H1 (cell line): ENCODE results near the gene ABLIM1. TPM values are rescaled to one million over a fixed set of nuclear protein-coding genes. Genes with fewer than 3 reads are reported as not detected.
A peak's percentile ranks its signal among the peaks of the same experiment; 100 is the strongest.

Source experiments
- CTCF ChIA-PET: fragments of 300-600 bp; sonication (Branson Sonifier 250); formaldehyde crosslinking; loops from one replicate; lab custom pipeline; 2021; ENCODE audit not compliant: partially characterized antibody; lab: Charles Lee
- POLR2A ChIA-PET: fragments of 300-600 bp; sonication (Branson Sonifier 250); formaldehyde crosslinking; loops from one replicate; lab custom pipeline; 2021; ENCODE audit warnings: inconsistent platforms; ENCODE audit not compliant: partially characterized antibody; lab: Charles Lee
- DNase-seq, 2 experiments: peaks; one replicate each; pipeline versions ENCODE4 v3.0.0 to v3.0.0-alpha.2; 2010 to 2022; ENCODE audit warnings: low spot score in 2 of 2, low read depth in 1 of 2, mixed read lengths in 1 of 2
- FAIRE-seq: peaks from 2 replicates; lab custom pipeline; 2011; peaks lifted over from hg19 to GRCh38; lab: Jason Lieb, UNC
- H2AFZ ChIP-seq: 2 replicates; pipeline ENCODE4 v1.8.1; 2012; ENCODE audit warnings: low read length, inconsistent platforms
- H2AK5ac ChIP-seq: 2 replicates; pipeline ENCODE4 v1.6.1; 2013; ENCODE audit warnings: low read depth, low read length
- H2BK120ac ChIP-seq: replicated peaks from 2 replicates; pipeline ENCODE3; 2013; ENCODE audit warnings: low read depth, low read length, inconsistent platforms
- H2BK12ac ChIP-seq: 2 replicates; pipeline ENCODE4 v1.6.1; 2013; ENCODE audit warnings: low read depth, low read length
- H2BK15ac ChIP-seq: 2 replicates; pipeline ENCODE4 v1.6.1; 2013; ENCODE audit warnings: low read length
- H2BK20ac ChIP-seq: 2 replicates; pipeline ENCODE4 v1.6.1; 2013; ENCODE audit warnings: low read length
- H2BK5ac ChIP-seq: 2 replicates; pipeline ENCODE4 v1.6.1; 2013; ENCODE audit warnings: low read depth, low read length
- H3K14ac ChIP-seq: 2 replicates; pipeline ENCODE4 v1.6.1; 2013; ENCODE audit warnings: inconsistent platforms; ENCODE audit not compliant: insufficient read length
- H3K18ac ChIP-seq: 2 replicates; pipeline ENCODE4 v1.6.1; 2013; ENCODE audit warnings: low read length; ENCODE audit errors: extremely low read depth
- H3K23ac ChIP-seq: 2 replicates; pipeline ENCODE4 v1.6.1; 2013; ENCODE audit warnings: inconsistent platforms; ENCODE audit not compliant: insufficient read length
- H3K23me2 ChIP-seq: 2 replicates; pipeline ENCODE4 v1.6.1; 2013; ENCODE audit warnings: low read depth, low read length
- H3K27ac ChIP-seq: 2 replicates; pipeline ENCODE4 v1.6.1; 2011; ENCODE audit warnings: low read depth, low read length, inconsistent platforms
- H3K27me3 ChIP-seq, 4 experiments: replicated peaks in 1 of 4; 1 replicate in 1 of 4; 2 replicates in 3 of 4; pipeline versions ENCODE4 v1.6.1 to v1.8.1; 2011 to 2013; ENCODE audit warnings: low read length in 3 of 4, mild to moderate bottlenecking in 3 of 4, inconsistent platforms in 2 of 4, mixed read lengths in 2 of 4, moderate library complexity in 1 of 4; ENCODE audit not compliant: control insufficient read depth in 3 of 4, insufficient read depth in 3 of 4; ENCODE audit errors: extremely low read depth in 1 of 4
- H3K36me3 ChIP-seq, 4 experiments: 2 replicates each; pipeline versions ENCODE4 v1.6.1 to v1.8.1; 2011 to 2013; ENCODE audit warnings: mild to moderate bottlenecking in 4 of 4, low read length in 3 of 4, moderate library complexity in 2 of 4, control low read depth in 1 of 4, inconsistent platforms in 1 of 4; ENCODE audit not compliant: insufficient read depth in 4 of 4, control insufficient read depth in 2 of 4
- H3K4ac ChIP-seq: replicated peaks from 2 replicates; pipeline ENCODE3; 2013; ENCODE audit warnings: low read length, low read depth, mixed read lengths, inconsistent platforms; ENCODE audit not compliant: insufficient read length
- H3K4me1 ChIP-seq, 4 experiments: replicated peaks in 1 of 4; 1 replicate in 1 of 4; 2 replicates in 3 of 4; pipeline versions ENCODE4 v1.6.1 to v1.8.1; 2011 to 2013; ENCODE audit warnings: low read length in 3 of 4, inconsistent platforms in 2 of 4, mixed read lengths in 1 of 4; ENCODE audit not compliant: insufficient read depth in 4 of 4, control insufficient read depth in 3 of 4
- H3K4me2 ChIP-seq, 2 experiments: 2 replicates each; pipeline versions ENCODE4 v1.6.1 to v1.8.1; 2011 to 2013; ENCODE audit warnings: low read depth in 2 of 2, low read length in 2 of 2, control low read depth in 1 of 2, inconsistent platforms in 1 of 2, mild to moderate bottlenecking in 1 of 2; ENCODE audit not compliant: insufficient read depth in 1 of 2
- H3K4me3 ChIP-seq, 4 experiments: fragments of 200-600, 300-600 bp in 1 of 4; sonication (generic), shearing (Covaris generic), sonication (Bioruptor Twin) in 1 of 4; 2 replicates each; pipeline versions ENCODE4 v1.5.1 to v1.8.1; 2011 to 2016; ENCODE audit warnings: low read length in 4 of 4, low read depth in 3 of 4, control low read depth in 2 of 4, inconsistent platforms in 2 of 4, mild to moderate bottlenecking in 2 of 4, mixed read lengths in 1 of 4, moderate library complexity in 1 of 4; ENCODE audit not compliant: insufficient read depth in 2 of 4; ENCODE audit errors: extremely low read depth in 1 of 4
- H3K56ac ChIP-seq: replicated peaks from 2 replicates; pipeline ENCODE3; 2013; ENCODE audit warnings: low read depth, mild to moderate bottlenecking, mixed read lengths, low read length, inconsistent platforms; ENCODE audit not compliant: insufficient read length
- H3K79me1 ChIP-seq: 2 replicates; pipeline ENCODE4 v1.6.1; 2013; ENCODE audit warnings: low read depth, low read length, control low read depth
- H3K79me2 ChIP-seq, 2 experiments: 2 replicates each; pipeline versions ENCODE4 v1.6.1 to v1.8.1; 2012 to 2013; ENCODE audit warnings: low read length in 2 of 2, mild to moderate bottlenecking in 2 of 2, inconsistent platforms in 1 of 2; ENCODE audit not compliant: insufficient read depth in 2 of 2, control insufficient read depth in 1 of 2
- H3K9ac ChIP-seq, 4 experiments: replicated peaks in 1 of 4; 1 replicate in 1 of 4; 2 replicates in 3 of 4; pipeline versions ENCODE4 v1.6.1 to v1.8.1; 2011 to 2013; ENCODE audit warnings: low read depth in 3 of 4, low read length in 3 of 4, control low read depth in 2 of 4, mild to moderate bottlenecking in 2 of 4, moderate library complexity in 2 of 4, inconsistent platforms in 1 of 4; ENCODE audit errors: extremely low read depth in 1 of 4
- H3K9me3 ChIP-seq, 2 experiments: 2 replicates each; pipeline versions ENCODE4 v1.6.1 to v1.8.1; 2012 to 2013; ENCODE audit warnings: mild to moderate bottlenecking in 2 of 2, moderate library complexity in 2 of 2, control low read depth in 1 of 2, inconsistent platforms in 1 of 2, low read depth in 1 of 2, low read length in 1 of 2, mixed read lengths in 1 of 2; ENCODE audit not compliant: insufficient read depth in 2 of 2
- H4K20me1 ChIP-seq, 2 experiments: replicated peaks in 1 of 2; 2 replicates each; pipeline versions ENCODE3 to v1.8.1; 2011 to 2013; ENCODE audit warnings: inconsistent platforms in 2 of 2, low read length in 2 of 2, mild to moderate bottlenecking in 1 of 2; ENCODE audit not compliant: insufficient read depth in 2 of 2, control insufficient read depth in 1 of 2
- H4K5ac ChIP-seq: 2 replicates; pipeline ENCODE4 v1.6.1; 2013; ENCODE audit warnings: low read length, low read depth, mixed read lengths, inconsistent platforms; ENCODE audit not compliant: insufficient read length
- H4K8ac ChIP-seq: 2 replicates; pipeline ENCODE4 v1.8.0; 2013; ENCODE audit warnings: mild to moderate bottlenecking, moderate library complexity, low read length, inconsistent platforms; ENCODE audit not compliant: insufficient read depth; ENCODE audit errors: extremely low read depth
- H4K91ac ChIP-seq: replicated peaks from 2 replicates; pipeline ENCODE3; 2013; ENCODE audit warnings: low read length, mixed read lengths, inconsistent platforms; ENCODE audit not compliant: insufficient read length
- BRCA1 ChIP-seq: IDR thresholded peaks from 2 replicates; pipeline ENCODE4 v1.6.1; 2012; ENCODE audit warnings: low read depth, low read length, improper control_type of control experiment
- CTBP2 ChIP-seq: IDR thresholded peaks from 2 replicates; pipeline ENCODE4 v1.7.0; 2011; ENCODE audit warnings: borderline replicate concordance, mild to moderate bottlenecking, moderate library complexity, mixed read lengths, low read length; ENCODE audit not compliant: insufficient read depth, insufficient read length
- CTCF ChIP-seq, 3 experiments: IDR thresholded peaks; 1 replicate in 2 of 3; 2 replicates in 1 of 3; pipeline versions ENCODE4 v1.5.1 to v1.6.1; 2011; ENCODE audit warnings: low read length in 3 of 3, mild to moderate bottlenecking in 3 of 3, inconsistent platforms in 2 of 3, low read depth in 1 of 3, moderate library complexity in 1 of 3; ENCODE audit not compliant: insufficient read depth in 1 of 3; ENCODE audit errors: control extremely low read depth in 1 of 3
- EP300 ChIP-seq, 2 experiments: IDR thresholded peaks; 1 replicate in 1 of 2; 2 replicates in 1 of 2; pipeline ENCODE4 v1.6.1; 2011 to 2012; ENCODE audit warnings: low read depth in 2 of 2, low read length in 2 of 2, mild to moderate bottlenecking in 2 of 2, borderline replicate concordance in 1 of 2, inconsistent platforms in 1 of 2, moderate library complexity in 1 of 2
- FOSL1 ChIP-seq: IDR thresholded peaks from 2 replicates; pipeline ENCODE4 v1.6.1; 2011; ENCODE audit warnings: mild to moderate bottlenecking, low read depth, low read length, moderate library complexity; ENCODE audit not compliant: insufficient read depth
- HDAC2 ChIP-seq, 2 experiments: fragments of 300-600 bp in 1 of 2; sonication (generic) in 1 of 2; IDR thresholded peaks; 2 replicates each; pipeline ENCODE4 v1.6.1; 2011 to 2012; ENCODE audit warnings: low read depth in 2 of 2, low read length in 2 of 2, mild to moderate bottlenecking in 2 of 2, moderate library complexity in 2 of 2, borderline replicate concordance in 1 of 2, inconsistent platforms in 1 of 2
- HDAC6 ChIP-seq: IDR thresholded peaks from one replicate; pipeline ENCODE4 v1.7.1; 2012; ENCODE audit warnings: low read depth, mild to moderate bottlenecking, inconsistent platforms, low read length, moderate library complexity
- RFX5 ChIP-seq: IDR thresholded peaks from 2 replicates; pipeline ENCODE4 v1.6.1; 2011; ENCODE audit warnings: low read depth, low read length, improper control_type of control experiment, borderline replicate concordance
- SAP30 ChIP-seq: fragments of 300-600 bp; sonication (generic); IDR thresholded peaks from 2 replicates; pipeline ENCODE4 v1.7.1; 2012; ENCODE audit warnings: low read length, moderate library complexity, mild to moderate bottlenecking, inconsistent platforms; ENCODE audit not compliant: insufficient read depth, insufficient replicate concordance
- SP4 ChIP-seq: IDR thresholded peaks from 2 replicates; pipeline ENCODE4 v1.6.1; 2012; ENCODE audit warnings: low read length, inconsistent platforms
- TCF12 ChIP-seq: IDR thresholded peaks from 2 replicates; pipeline ENCODE4 v1.6.1; 2011; ENCODE audit warnings: low read depth, mild to moderate bottlenecking, low read length
- WGBS, 2 experiments: shearing (Covaris generic) in 1 of 2; methylation state at CpG; one replicate each; pipeline versions ENCODE4 v1.1.6 to v1.1.7; 2013 to 2015; ENCODE audit warnings: low lambda C conversion rate in 2 of 2, mixed read lengths in 2 of 2, inconsistent platforms in 1 of 2, low coverage in 1 of 2, missing lambda C conversion rate in 1 of 2; ENCODE audit not compliant: insufficient replicate concordance in 2 of 2, insufficient coverage in 1 of 2, insufficient read length in 1 of 2; ENCODE audit errors: extremely low coverage in 1 of 2, missing lambda C conversion rate in 1 of 2; 5-methylcytosine and 5-hydroxymethylcytosine counted together
- polyA plus RNA-seq, 7 experiments: library from polyadenylated mRNA; depleted of rRNA in 3 of 7; stranded (reverse) in 5 of 7; unstranded in 2 of 7; fragments of >200 nt in 5 of 7; fragments of 200-250 nt in 2 of 7; gene quantifications; 1 replicate in 5 of 7; 2 replicates in 1 of 7; 4 replicates in 1 of 7; pipeline versions ENCODE4 v1.2.1 to v1.2.3, GENCODE V29; 2011 to 2013; ENCODE audit warnings: missing spikeins in 2 of 7, mixed read lengths in 2 of 7
- total RNA-seq: library from RNA; stranded (reverse); fragmentation: NEBNext Ultra II Directional; extraction: Animal tissue kit (Norgen Biotek cat#: 25700); gene quantifications from 2 replicates; pipeline ENCODE4 v1.2.1, GENCODE V29; 2021

Gene ABLIM1
- total and polyA plus RNA-seq, 2 of the 8 experiments (the other 6 are each of a cell fraction or from before 2014, with no cell fraction given): 51.2 to 51.7 TPM

- no peak overlapping the region for H2BK12ac ChIP-seq
- no peak overlapping the region for H2BK120ac ChIP-seq
- H4K91ac ChIP-seq: no peak overlapping the region
- H3K9ac ChIP-seq: no peak overlapping the region
- no peak overlapping the region for H3K18ac ChIP-seq
- no peak overlapping the region for H2AFZ ChIP-seq
- ChIA-PET POLR2A (no interaction called here), CTCF (interaction anchor here (0.7 to 1.9 kb wide), 2 partner anchors 147 to 495 kb away, joined by 3 to 4 read pairs; no protein-coding TSS in a partner anchor)
- H3K14ac ChIP-seq: no peak overlapping the region
- DNase-seq (peak in 1 of 2 experiments; percentile 17), FAIRE-seq (no peak)
- H3K79me1 ChIP-seq: no peaks in the 10 kb centered on the region
- peaks cover 0 to 7% (median 2%) of the 10 kb centered on the region in 4 experiments; a peak in 4 of 7 replicates for H3K4me1 ChIP-seq
- peaks cover 0 to 27% (median 16%) of the 10 kb centered on the region in 4 experiments; a peak in 6 of 7 replicates for H3K27me3 ChIP-seq
- H2BK15ac ChIP-seq: no peak overlapping the region
- H3K79me2 ChIP-seq: no peaks in the 10 kb centered on the region
- H3K36me3 ChIP-seq: no peaks in the 10 kb centered on the region
- H3K4ac ChIP-seq: no peak overlapping the region
- H3K4me2 ChIP-seq: no peak overlapping the region
- no peak overlapping the region for H2BK5ac ChIP-seq
- no peaks in the 10 kb centered on the region for H3K9me3 ChIP-seq
- no peak overlapping the region for H2AK5ac ChIP-seq
- H2BK20ac ChIP-seq: no peak overlapping the region
- H3K23ac ChIP-seq: no peak overlapping the region
- no peak overlapping the region for H4K8ac ChIP-seq
- H3K4me3 ChIP-seq: no peak overlapping the region
- H3K23me2 ChIP-seq: peaks cover 7% of the 10 kb centered on the region; the same call in 1 of the 2 replicates
- H4K5ac ChIP-seq: no peak overlapping the region
- H3K56ac ChIP-seq: no peak overlapping the region
- H4K20me1 ChIP-seq: no peaks in the 10 kb centered on the region
- 72% methylated on average over 4 of the region's 4 CpGs; no CpG with 5 or more reads in 1 of the 2 experiments for WGBS, 2 experiments
- H3K27ac ChIP-seq: no peak overlapping the region
- TF ChIP-seq SP4 (no peak), CTBP2 (no peak), TCF12 (no peak), HDAC2 (IDR thresholded peaks at IDR 0.05; ENCODE audit: borderline replicate concordance in 1 of 2, low read depth in 2 of 2, low read length in 2 of 2) (no peak), EP300 (IDR thresholded peaks at IDR 0.05; ENCODE audit: borderline replicate concordance in 1 of 2, low read depth in 2 of 2, low read length in 2 of 2) (no peak), RFX5 (no peak), HDAC6 (no peak), BRCA1 (no peak), CTCF (IDR thresholded peaks at IDR 0.05; ENCODE audit: control extremely low read depth in 1 of 3, insufficient read depth in 1 of 3, low read depth in 1 of 3, low read length in 3 of 3) (no peak), SAP30 (no peak), FOSL1 (no peak)
Measured at GRCh38 chr10:114634609-114634979, 23.5 kb downstream of the ABLIM1 start.
